Fibroblast of mammary gland (primary cell): ENCODE data around the gene HIRA.

Experiments
- DNase-seq: peaks from one replicate; pipeline ENCODE4 v3.0.0-alpha.2; 2010; ENCODE audit warnings: low read depth
- H3K4me3 ChIP-seq: 2 replicates; pipeline ENCODE4 v1.5.1; 2011; ENCODE audit warnings: low read depth, mild to moderate bottlenecking, low read length, moderate library complexity; ENCODE audit not compliant: control insufficient read depth
- TF ChIP-seq, protein P1 (sequence below): conservative IDR thresholded peaks from 2 replicates; pipeline ENCODE4 v1.5.1; 2011; ENCODE audit warnings: low read depth, low read length, inconsistent platforms; ENCODE audit not compliant: control insufficient read depth, insufficient read depth

The HIRA gene

DNA sequence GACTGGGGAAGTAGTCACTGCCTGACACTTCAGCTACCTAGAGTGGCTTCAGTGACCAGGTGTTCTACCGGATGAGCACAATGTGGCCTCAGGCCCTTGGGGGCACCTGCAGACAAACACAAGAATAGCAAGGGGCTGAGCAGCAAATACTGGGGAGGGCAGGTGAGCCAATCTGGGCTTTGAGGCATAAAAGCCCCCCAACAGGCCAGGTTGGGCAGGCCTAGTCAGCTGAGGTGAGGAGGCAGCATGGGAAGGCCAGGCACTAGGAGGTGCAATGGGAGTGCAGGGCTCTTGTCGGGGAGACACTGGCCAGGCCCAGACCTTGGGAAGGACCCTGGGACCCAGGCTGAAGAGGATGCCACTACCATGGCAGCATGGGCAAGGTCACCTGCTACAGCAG, 38.5 kb upstream of the HIRA start:
- TF ChIP-seq, protein P1, sequence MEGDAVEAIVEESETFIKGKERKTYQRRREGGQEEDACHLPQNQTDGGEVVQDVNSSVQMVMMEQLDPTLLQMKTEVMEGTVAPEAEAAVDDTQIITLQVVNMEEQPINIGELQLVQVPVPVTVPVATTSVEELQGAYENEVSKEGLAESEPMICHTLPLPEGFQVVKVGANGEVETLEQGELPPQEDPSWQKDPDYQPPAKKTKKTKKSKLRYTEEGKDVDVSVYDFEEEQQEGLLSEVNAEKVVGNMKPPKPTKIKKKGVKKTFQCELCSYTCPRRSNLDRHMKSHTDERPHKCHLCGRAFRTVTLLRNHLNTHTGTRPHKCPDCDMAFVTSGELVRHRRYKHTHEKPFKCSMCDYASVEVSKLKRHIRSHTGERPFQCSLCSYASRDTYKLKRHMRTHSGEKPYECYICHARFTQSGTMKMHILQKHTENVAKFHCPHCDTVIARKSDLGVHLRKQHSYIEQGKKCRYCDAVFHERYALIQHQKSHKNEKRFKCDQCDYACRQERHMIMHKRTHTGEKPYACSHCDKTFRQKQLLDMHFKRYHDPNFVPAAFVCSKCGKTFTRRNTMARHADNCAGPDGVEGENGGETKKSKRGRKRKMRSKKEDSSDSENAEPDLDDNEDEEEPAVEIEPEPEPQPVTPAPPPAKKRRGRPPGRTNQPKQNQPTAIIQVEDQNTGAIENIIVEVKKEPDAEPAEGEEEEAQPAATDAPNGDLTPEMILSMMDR, result no peak
- DNase-seq, result no peak
- no peak overlapping the region for H3K4me3 ChIP-seq

DNA sequence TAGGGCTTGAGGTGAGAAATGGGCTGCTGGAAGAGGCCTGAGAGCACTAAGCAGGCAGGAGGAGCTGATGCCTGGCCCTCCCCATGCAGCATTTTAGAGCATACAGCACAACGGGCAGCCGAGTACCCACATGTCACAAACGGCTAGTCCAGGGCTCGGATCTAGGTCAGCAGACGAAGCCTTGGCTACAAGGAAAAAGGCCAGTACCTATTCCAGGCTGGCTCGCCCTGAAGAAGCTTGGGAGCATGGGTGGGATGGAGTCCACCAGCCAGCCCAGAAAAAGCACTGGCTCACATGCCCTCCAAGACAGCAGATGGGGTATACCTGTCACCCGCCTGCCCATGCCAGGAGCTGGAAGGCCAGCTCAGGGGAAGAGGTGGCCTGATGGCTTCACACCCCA, 37.9 kb upstream of the HIRA start:
- no peak for DNase-seq
- H3K4me3 ChIP-seq, result no peak overlapping the region
- TF ChIP-seq, protein P1, result no peak

DNA sequence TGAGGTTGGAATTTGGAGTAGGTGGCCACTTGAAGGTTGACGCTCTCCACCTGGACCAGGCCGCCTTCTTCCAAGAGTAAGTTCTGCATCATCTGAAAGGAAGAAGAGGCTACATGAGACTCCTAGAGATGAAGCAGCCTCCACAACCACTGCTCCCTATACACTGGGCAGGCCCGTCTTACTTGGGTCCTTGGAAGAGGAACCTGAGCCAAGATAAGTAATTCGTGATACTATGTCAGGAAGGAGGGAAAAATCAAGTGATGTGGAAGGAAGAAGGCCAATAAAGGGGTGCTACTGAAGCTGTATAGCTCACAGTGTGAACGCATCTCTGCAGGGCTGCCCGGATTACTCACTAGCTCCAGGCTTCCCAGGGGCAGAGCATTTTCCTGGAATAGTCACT, 36.4 kb upstream of the HIRA start:
- DNase-seq, result no peak
- no peak overlapping the region for H3K4me3 ChIP-seq
- TF ChIP-seq, protein P1, result no peak

DNA sequence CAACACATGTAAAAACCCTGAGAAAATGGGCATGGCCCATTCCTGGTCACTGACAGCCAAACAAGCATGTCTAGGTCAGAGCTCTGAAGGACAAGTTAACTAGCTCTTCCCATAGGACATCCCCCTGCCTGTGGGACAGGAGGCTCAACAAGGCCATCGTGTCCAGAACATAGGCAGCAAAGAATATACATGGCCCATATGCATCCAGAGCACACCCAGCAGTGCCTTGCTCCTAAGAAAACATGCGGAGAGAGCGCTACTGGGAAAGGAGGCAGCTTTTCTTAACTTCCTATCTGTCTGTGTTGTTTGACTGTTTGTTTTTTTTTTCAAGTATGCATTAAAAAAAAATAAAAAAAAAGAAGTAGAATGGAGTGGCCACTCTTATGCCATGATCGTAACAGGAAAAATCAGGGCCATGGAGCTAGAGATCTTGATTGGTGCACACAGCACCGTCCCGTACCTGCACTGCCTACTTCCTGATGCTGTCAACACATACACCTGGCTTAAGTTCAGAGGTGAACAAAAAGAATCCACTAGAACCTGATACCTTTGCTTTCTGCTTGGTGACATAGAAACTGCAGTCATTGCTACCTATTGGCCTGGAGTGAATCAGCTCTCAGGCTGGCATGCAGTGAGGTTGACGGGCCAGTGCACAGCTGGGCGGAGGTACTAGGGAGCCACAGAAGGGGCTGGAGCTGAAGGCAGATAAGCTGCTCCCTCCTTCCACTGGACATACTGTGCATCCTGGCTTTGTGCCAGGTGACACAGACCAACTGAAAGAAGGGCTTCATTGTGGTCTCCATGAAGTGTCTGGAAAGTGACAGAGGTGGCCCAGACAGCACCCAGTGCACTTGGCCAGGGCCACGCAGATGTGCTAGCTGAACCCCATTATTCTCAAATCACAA, 35.6 kb upstream of the HIRA start:
- no peak overlapping the region for H3K4me3 ChIP-seq
- no peak for DNase-seq
- TF ChIP-seq, protein P1, result no peak

DNA sequence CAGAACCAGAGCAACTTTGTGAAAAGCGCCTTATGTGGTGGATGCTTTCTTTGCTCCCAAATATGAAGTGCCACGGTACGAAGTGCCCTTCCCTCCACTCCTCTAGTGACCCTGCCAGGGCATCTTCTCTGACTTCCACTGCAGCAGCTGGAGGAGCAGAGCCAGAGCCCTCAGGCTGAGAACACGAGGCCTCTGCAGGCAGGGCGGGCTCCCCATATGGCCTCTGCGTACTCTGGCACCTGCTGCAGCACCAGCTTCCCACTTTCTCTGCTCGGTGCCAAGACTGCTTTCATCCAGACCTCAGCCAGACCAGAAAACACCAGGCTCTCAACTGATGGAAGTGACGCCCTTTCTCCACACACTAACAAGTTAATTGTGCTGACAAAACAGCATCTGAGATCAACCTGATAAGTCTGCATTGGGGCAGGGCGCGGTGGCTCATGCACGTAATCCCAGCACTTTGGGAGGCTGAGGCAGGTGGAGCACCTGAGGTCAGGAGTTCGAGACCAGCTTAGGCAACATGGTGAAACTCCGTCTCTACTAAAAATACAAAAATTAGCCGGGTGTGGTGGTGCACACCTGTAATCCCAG, 34.7 kb upstream of the HIRA start:
- TF ChIP-seq, protein P1, result no peak

DNA sequence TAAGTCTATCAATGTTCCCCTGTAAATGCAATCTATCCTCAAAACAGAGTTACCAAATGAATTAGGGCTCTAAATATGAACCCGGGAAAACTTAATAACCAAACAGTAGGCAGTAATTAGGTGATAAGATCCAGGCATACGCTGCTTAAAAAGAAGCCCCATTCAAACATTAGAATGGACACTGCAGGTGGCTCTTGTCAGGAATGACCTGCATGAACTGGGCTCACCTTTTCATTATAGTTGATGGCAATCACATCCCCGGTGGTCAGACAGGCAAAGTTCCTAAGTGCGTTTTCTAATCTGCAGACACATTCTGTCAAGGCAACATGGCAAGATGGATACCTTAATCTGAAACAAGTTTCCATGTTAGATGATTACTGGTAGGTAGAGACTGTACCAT, 33.4 kb upstream of the HIRA start:
- TF ChIP-seq, protein P1, result no peak
- no peak for DNase-seq
- no peak overlapping the region for H3K4me3 ChIP-seq

More for the DNA sequence above, 34.7 kb upstream of the HIRA start:
- no peak for DNase-seq
- no peak overlapping the region for H3K4me3 ChIP-seq
